GM18909 (cell line): Measurements from ENCODE around the gene DENND5A.
"Not testable (repeated sequence)": the region's sequence is repeated elsewhere in the genome, so short reads cannot be mapped to it uniquely, and the experiment has no call there.

ENCODE experiments used
- ATAC-seq: cut with Tn5 transposase; IDR thresholded peaks from one replicate; pipeline ENCODE4 v1.9.1; 2021; ENCODE audit warnings: mild to moderate bottlenecking; ENCODE audit not compliant: unreplicated experiment, poor library complexity

DENND5A gene

DNA sequence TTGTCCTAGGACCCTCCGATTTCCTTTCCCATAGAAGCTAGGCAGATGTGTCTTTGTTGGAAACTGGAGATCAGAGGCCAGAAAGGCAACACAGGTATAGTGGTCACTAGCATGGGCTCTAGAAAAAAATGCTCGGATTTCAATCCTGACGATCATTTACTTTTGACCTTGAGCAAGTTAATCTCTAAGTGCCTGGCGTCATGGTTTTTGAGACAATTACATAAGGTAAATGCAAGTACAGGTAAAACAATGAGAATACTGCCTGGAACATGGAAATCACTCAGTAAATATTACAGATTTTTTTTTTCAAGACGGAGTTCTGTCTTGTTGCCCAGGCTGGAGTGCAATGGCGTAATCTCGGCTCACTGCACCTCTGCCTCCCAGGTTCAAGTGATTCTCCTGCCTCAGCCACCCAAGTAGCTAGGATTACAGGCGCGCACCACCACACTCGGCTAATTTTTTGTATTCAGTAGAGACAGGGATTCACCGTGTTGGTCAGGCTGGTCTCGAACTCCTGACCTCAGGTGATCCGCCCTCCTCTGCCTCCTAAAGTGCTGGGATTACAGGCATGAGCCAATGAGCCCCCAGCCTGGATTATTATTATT, 1.1 kb upstream of the DENND5A start:
- no peak for ATAC-seq

DNA sequence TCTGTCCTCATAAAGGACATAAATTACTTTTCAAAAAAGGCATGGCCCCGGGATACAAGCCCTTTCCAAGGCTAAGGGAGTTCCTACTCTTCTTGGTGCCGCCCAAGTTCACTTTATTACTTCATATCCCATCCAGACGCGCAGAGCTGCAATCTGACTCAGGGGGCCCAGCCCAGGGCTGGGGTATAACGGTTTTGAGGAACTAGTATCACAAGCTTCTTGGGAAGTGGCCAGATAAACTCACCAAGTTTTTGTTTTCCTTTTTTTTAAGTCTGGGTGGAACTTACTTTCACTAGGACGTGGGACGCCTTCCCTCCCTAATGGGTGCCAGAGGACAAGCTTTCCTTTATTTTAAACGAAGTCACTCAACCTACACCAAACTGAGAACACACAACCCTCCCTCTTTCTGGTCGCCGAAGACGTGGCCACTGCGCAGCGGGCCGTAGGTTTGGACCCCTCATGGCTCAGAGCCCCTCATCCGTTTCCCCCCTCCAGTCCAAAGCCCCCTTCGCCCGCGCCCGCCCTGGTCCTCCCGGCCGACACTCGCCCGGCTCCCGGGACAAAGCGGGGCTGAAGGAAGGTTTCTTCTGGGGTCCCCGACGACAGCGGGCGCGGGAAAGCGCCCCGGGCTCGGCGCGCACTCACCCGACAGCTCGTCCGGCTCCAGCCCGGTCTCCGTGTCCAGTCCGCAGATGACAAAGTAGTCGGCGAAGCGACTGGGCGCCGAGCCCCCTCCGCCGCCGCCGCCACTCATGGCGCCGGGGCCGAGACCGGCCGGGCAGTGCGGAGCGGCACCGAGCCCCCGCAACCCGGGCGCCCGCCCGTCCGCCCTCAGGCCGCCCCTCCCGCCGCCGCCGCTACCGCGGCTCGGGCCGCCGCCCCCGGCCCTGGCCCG, 587 bp downstream of the DENND5A start:
- ATAC-seq, result peak; percentile 22

DNA sequence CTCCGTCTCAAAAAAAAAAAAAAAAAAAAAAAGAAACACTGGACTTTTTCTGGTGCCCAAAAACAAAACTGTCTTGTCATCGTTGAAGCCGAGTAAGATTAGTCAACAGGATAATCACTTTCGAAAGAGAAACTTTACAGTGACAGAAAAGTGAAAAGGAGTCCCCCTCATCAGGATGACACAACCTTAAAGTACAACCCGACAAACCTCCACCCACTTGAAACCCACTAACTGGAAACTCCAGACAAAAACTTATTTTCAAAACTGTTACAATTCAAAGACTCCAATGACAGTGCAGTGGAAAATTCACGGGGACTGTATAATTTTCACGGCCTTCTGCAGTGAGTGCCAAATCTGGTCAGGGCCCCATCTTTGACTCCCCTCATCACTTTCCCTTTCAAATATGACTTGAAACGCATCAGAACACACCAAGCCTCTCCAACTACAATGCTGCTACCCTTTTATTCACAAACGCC, 1.3 kb downstream of the DENND5A start:
- peak; percentile 73 for ATAC-seq

DNA sequence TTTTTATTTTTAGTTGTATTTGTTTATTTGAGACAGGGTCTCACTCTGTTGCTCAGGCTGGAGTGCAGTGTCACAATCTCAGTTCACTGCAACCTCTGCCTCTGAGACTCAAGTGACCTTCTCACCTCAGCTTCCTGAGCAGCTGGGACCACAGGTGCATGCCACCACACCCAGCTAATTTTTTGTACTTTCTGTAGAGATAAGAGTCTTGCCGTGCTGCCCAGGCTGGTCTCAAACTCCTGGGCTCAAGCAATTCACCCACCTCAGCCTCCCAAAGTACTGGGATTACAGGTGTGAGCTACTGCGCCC, 4.4 kb downstream of the DENND5A start:
- ATAC-seq, result not testable (repeated sequence)

DNA sequence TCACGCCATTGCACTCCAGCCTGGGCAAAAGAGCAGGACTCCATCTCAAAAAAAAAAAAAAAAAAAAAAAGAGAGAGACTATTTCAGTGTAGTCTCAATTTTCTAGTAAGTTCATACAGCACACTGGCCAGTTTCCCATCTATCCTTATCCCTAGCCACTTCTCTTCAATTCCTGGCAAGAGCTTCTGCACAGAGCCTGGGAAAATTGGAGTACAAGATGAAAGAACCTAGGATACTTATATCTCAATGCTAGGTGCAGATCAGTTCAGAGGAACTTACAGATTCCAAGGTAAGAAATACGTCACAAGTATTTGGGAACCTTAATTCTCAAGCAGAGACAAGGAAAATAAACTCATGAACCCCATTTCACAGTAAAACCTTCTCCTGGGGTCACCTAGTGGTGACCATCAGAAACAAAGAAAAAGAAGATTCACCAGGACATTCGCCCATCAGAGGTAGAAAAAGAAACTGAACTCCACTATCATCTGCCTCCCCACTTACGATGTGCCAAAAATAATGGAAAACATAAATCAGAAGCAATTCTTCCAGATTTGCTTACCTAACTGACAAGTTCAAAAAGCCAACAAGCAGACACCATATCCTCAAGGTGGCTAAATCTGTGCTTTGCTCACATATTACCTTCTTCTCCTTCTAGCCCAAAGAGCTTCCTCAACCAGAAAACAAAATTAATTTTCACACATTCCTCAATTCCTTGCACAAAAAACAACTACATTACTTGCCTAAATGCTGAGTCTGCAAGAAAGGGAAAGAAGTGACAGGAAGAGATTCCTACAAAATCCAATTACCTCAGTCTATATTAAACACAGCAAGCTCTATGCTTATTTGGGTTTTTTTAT, 4.9 kb downstream of the DENND5A start:
- ATAC-seq, result no peak

DNA sequence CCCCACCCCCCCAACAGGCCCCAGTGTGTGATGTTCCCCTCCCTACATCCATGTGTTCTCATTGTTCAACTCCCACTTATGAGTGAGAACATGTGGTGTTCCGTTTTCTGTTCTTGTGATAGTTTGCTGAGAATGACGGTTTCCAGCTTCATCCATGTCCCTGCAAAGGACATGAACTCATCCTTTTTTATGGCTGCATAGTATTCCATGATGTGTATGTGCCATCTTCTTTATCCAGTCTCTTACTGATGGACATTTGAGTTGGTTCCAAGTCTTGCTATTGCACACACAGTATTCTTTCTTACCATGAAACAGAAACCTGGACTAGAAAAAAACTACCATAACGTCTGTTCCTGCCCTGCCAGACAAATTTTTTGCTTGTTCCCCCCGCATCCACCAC, 6.9 kb downstream of the DENND5A start:
- not testable (repeated sequence) for ATAC-seq

DNA sequence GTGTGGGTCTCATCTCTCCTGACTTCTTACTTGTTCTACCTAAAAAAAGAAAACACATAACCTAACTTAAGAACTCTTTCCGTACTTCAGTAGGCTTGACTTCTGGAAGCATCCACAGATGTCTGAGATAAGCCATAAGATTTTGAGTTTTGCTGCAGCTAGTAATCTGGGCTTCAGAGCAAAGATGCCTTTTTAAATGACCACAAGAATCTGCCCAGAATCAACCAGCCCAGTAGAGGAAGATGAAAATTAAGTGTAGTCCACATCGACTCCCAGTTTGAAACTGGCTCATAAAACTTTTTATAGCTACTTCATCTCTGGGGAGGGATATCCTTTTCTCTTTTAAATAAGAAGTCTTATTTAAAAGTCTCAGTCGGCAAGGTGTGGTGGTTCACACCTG, 10.7 kb downstream of the DENND5A start:
- no peak for ATAC-seq

DNA sequence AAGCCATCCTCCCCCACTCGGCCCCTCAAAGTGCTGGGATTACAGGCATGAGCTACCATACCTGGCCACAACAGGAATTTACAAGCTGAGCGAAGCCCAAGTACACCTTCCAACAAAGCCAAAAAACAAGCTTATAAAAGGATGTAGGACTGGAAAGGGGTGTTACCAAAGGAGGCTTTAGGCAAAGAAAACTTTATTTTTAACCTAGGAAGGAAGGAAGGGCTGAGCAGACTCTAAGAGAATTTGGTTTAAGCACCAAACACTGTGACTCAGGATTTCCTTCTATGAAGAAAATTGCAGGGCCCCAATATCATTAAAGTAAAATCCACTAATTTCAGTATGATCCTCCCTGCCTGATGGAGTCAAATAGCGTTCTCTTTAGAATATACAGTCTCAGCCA, 12.1 kb downstream of the DENND5A start:
- ATAC-seq, result no peak

DNA sequence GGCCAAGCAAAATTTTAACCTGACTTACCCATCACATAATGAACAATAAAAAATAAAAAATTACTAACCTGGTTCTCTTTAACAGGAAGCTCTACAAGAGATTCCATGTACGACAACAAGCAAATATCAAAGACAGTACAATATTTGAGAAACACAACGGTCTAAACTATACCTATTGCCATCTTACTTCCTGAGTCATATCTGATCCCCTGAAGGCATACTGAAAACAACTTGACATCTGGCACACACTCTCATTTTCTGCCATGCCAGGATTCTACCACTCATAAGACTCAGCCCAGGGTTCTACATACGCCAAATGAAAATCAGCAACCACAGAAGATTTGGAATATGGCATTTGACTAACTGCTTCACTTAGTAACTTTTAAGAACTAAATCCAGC, 13.8 kb downstream of the DENND5A start:
- ATAC-seq, result no peak

DNA sequence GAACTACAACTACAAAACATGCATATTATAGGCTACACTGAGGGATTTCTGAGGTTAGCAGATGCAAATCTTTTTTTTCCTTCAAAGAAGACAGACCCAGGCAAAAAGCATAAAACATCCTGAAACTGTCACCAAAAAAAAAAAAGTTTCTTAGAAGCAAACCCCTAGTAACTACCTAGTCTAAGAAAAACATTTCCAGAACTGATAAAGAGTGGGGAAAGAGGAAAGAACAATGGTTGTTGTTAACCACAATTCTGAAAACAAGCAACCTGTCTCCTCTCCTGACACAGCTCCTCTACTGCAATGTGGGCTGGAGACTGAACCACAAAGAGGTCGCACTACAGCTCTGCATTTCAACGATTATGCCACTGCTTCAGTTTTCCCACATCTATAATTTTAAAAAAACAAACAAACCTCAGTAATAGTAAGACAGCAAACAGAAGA, 15.0 kb downstream of the DENND5A start:
- ATAC-seq, result peak; percentile 78

DNA sequence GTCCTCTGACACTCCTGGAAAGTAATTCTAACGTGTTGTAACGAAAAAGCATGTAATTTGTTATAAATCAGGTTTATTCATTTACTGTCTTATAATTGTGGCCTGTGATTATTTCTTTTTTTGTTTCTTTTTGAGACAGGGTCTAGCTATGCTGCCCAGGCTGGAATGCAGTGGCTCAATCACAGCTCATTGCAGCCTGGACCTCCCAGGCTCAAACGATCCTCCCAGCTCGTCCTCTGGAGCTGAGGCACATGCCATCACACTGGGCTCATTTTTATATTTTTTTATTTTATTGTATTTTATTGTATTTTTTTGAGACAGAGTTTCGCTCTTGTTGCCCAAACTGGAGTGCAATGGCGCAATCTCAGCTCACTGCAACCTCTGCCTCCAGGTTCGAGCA, 15.9 kb downstream of the DENND5A start:
- ATAC-seq, result no peak

DNA sequence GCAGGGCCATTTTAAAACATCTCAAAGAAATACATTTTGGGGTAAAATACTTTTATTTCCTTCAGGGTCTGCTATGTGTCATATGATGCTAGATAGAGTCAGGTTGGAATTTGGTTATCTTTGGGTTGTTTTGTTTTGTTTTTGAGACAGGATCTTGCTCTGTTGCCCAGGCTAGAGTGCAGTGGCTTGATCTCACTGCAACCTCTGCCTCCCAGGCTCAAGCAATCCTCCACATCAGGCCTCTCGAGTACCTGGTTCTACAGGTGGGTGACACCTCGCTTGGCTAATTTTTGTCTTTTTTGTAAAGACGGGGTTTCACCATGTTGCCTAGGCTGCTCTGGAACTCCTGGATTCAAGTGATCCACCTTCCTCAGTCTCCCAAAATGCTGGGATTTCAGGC, 17.3 kb downstream of the DENND5A start:
- no peak for ATAC-seq

DNA sequence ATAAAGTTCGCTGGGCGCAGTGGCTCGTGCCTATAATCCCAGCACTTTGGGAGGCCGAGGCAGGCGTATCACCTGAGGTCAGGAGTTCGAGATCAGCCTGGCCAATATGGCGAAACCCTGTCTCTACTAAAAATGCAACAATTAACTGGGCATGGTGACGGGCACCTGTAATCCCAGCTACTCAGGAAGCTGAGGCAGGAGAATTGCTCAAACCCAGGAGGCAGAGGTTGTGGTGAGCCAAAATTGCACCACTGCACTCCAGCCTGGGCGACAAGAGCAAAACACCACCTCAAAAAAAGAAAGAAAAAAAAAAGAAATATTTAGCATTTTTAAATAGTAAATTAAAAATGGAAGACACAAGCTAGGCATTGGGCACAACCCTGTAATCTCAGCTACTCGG, 28.9 kb downstream of the DENND5A start:
- not testable (repeated sequence) for ATAC-seq

DNA sequence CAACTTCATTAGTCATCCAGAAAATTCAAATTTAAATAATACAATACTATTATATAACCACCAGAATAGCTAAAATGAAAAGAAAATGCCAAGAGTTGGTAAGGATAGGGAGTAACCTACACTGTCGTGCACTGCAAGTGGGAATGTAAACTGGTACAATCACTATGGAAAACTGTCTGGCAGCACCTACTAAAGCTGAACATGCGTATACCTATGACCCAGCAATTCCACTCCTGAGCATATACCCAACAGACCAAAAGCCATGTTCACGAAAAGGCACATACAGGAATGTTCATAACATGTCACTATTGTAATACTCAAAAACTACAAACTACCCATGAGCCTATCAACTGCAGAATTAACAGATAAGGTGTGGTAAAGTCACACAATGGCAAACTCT, 32.7 kb downstream of the DENND5A start:
- ATAC-seq, result no peak

DNA sequence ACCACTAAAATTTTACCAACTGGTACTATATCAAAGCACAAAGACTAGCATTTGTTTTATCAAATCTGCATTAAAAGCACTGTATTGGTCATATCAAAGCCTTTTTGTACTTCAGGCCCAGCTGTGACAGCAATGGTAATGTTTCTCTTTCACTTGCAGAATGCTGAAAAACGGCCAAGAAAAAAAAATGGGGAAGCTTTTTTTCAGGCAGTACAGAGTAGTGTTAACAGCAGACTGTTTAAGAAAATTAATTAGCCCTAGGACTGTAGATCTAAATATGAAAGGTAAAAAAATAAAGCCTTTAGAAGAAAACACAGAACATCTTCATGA, 33.3 kb downstream of the DENND5A start:
- ATAC-seq, result no peak

DNA sequence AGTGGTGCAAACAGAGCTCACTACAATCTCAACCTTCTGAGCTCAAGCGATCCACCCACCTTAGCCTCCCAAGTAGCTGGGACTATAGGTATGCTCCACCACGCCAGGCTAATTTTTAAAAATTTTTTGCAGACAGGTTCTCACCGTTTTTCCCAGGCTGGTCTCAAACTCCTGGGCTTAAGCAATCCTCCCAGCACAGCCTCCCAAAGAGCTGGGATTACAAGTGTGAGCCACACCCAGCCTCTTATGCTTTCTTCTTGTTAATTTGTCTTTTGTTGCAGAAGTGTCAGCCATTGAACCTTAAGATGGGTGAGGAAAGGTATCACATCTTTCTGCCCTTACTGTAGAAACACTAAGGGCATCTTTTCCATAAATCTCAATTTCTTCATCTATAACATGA, 34.9 kb downstream of the DENND5A start:
- no peak for ATAC-seq

DNA sequence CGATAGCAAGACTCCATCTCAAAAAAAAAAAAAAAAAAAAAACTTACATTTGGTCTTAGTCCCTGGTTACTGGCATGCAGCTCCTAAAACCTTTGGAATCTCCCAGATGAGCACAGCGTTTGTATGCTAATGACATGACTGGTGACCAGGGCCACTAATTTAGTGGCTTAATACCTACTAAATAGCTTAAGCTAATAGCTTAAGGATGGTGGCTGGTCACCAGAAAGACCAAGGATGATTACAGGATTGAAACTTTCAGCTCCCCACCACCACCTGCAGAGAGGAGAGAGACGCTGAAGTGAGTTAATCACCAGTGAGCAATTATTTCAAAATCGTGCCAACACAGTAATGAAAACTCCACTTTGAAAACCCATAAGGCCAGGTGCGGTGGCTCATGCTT, 37.1 kb downstream of the DENND5A start:
- ATAC-seq, result no peak

DNA sequence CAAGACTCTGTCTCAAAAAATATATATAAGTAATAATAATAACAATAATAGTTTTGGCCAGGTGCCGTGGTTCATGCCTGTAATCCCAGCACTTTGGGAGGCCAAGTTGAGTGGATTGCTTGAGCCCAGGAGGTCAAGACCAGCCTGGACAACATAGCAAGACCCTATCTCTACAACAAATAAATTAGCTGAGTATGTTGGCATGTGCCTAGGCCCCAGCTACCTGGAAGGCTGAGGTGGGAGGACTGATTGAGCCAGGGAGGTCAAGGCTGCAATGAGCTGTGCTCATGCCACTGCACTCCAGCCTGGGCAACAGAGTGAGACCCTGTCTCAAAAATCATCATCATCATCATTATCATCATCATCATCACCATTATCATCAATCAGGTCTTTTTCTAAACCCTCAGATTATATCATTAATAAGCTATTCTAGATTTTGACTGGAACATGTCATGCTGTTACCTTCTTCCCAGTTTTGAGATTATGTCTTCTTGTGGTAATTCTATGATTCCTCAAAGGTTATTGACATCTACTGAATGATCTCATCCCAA, 39.3 kb downstream of the DENND5A start:
- ATAC-seq, result no peak

DNA sequence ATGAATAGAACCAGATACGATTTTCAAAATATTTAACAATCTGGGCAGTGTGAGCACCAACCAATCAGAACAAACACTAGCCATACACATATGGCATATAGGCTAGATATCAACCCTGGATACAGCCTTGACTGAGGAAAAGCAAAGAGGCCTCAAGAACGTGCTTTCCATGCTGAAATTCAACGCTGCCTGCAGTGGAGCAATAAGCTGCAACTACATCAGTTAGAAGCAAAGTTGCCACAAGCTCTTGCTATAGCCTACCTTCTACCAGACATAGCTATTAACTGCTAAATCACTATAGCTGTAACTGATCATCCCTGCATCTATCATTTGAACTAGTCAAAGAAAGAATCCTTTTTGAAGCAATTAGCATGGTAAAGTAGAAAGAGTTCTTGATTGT, 42.5 kb downstream of the DENND5A start:
- no peak for ATAC-seq

DNA sequence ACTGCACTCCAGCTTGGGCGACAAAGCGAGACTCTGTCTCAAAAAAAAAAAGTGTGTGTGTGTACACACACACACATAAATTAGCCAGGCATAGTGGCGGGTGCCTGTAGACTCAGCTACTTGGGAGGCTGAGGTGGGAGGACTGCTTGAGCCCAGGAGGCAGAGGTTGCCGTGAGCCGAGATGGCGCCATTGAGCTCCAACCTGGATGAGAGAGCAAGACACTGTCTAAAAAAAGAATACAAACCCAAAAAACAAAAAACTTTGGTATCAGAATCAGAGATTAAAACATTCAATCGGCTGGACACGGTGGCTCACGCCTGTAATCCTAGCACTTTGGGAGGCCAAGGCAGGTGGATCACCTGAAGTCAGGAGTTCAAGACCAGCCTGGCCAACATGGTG, 44.3 kb downstream of the DENND5A start:
- ATAC-seq, result not testable (repeated sequence)

DNA sequence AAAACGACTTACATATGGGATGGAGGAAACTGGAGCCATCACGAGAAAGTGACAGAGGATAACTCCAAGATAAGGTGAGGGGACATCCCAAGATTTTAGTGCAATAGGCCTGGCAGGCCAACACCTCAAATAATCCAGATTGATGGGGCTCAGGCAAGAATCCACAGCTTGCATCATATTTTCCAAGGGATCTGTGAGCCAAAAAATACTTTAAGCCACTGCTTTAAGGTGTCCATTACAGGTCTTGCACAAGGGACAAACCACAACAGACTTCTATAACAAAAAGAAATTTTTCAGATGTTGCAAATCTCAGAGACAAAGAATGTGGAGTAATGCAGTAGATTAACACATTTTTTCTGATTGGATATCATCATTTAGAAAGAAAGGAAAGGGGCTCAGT, 45.6 kb downstream of the DENND5A start:
- ATAC-seq, result no peak
